Body of pancreas (tissue), 4 donors: Measurements from ENCODE around the gene FAM177A1.

Source experiments
- CTCF ChIP-seq, 7 experiments: fragments of 450-650 bp in 4 of 7; fragments of 200-600 bp in 3 of 7; sonication (generic) in 3 of 7; IDR thresholded peaks; one replicate each; pipeline ENCODE4 v1.5.1; 2016 to 2019; ENCODE audit warnings: antibody characterized with exemption in 7 of 7
- POLR2A ChIP-seq, 3 donors: fragments of 450-650 bp; IDR thresholded peaks; one replicate each; pipeline ENCODE4 v1.6.1; 2016; ENCODE audit warnings: antibody characterized with exemption in 3 of 3, mild to moderate bottlenecking in 2 of 3

- TF ChIP-seq CTCF (IDR thresholded peaks at IDR 0.05) (no peak), POLR2A (IDR thresholded peaks at IDR 0.05) (no peak)
These were observed 2.0 kb downstream of the FAM177A1 start for GRCh38 chr14:35047976-35048513.
